Measurements from ENCODE around the gene MEGF8. TPM values are rescaled to one million over a fixed set of nuclear protein-coding genes. Genes with fewer than 3 reads are reported as not detected.

The MEGF8 gene
- total and polyA plus RNA-seq, 4 donors = 1.2 to 13.7 (median 9.4) TPM

GRCh38 chr19:42353341-42354015, 28.0 kb downstream of the MEGF8 start (continued):
- no peak for TF ChIP-seq REST (IDR thresholded peaks at IDR 0.05)

- Histone ChIP-seq H3K4me3 (ENCODE audit: low read depth in 1 of 3, low read length in 3 of 3) (no peak overlapping the region), H3K9ac (ENCODE audit: low read depth in 1 of 2, low read length in 2 of 2) (no peak overlapping the region), H3K36me3 (ENCODE audit: control insufficient read depth in 4 of 4, insufficient read depth in 3 of 4, low read depth in 1 of 4, low read length in 3 of 4) (peaks cover 0 to 44% (median 6%) of the 10 kb centered on the region in 4 donors), H3K27ac (ENCODE audit: low read depth in 1 of 2, low read length in 2 of 2) (no peak overlapping the region), H3K4me1 (ENCODE audit: control insufficient read depth in 4 of 4, insufficient read depth in 4 of 4, low read length in 3 of 4) (no peaks in the 10 kb centered on the region), H3K27me3 (ENCODE audit: control insufficient read depth in 4 of 4, insufficient read depth in 4 of 4, low read length in 3 of 4) (no peaks in the 10 kb centered on the region), H3K9me3 (ENCODE audit: control insufficient read depth in 4 of 4, low read length in 3 of 4) (no peaks in the 10 kb centered on the region)
- no peak for DNase-seq (ENCODE audit: low spot score)
- TF ChIP-seq TAF1 (conservative IDR thresholded peaks at IDR 0.05) (no peak), JUND (IDR thresholded peaks at IDR 0.05) (no peak), EGR1 (IDR thresholded peaks at IDR 0.05; ENCODE audit: low read depth in 2 of 2) (no peak), RAD21 (IDR thresholded peaks at IDR 0.05) (no peak), ZBTB33 (IDR thresholded peaks at IDR 0.05) (no peak), ATF3 (IDR thresholded peaks at IDR 0.05) (no peak), REST (IDR thresholded peaks at IDR 0.05) (no peak), HNF4G (IDR thresholded peaks at IDR 0.05) (no peak), HNF4A (conservative IDR thresholded peaks at IDR 0.05) (no peak), RXRA (IDR thresholded peaks at IDR 0.05) (no peak), CTCF (IDR thresholded peaks at IDR 0.05; ENCODE audit: low read depth, low read length, missing input control) (no peak), FOXA1 (IDR thresholded peaks at IDR 0.05) (no peak), MAX (IDR thresholded peaks at IDR 0.05) (no peak), FOXA2 (IDR thresholded peaks at IDR 0.05) (no peak), GABPA (IDR thresholded peaks at IDR 0.05 in 1 of 2, conservative IDR thresholded peaks at IDR 0.05 in 1 of 2) (no peak)
- WGBS = 98% methylated on average over 12 of the region's 12 CpGs
Observed at GRCh38 chr19:42355896-42356295, 30.5 kb downstream of the MEGF8 start.

All from liver (tissue), 9 donors.